HEK293T (cell line): ENCODE data around the gene TAAR2.

Experiments
- ARNT ChIP-seq: fragments of 450-650 bp; IDR thresholded peaks from 2 replicates; pipeline ENCODE4 v1.6.1; 2017; ENCODE audit warnings: mild to moderate bottlenecking
- BHLHE40 ChIP-seq: fragments of 450-650 bp; IDR thresholded peaks from 2 replicates; pipeline ENCODE4 v1.6.1; 2016; ENCODE audit warnings: mild to moderate bottlenecking, moderate library complexity, borderline replicate concordance
- ELF4 ChIP-seq: fragments of 450-650 bp; IDR thresholded peaks from 2 replicates; pipeline ENCODE4 v1.6.1; 2017; ENCODE audit warnings: antibody characterized with exemption
- FOXA1 ChIP-seq: fragments of 450-650 bp; IDR thresholded peaks from 2 replicates; pipeline ENCODE4 v1.6.1; 2016; ENCODE audit warnings: mild to moderate bottlenecking
- FOXK2 ChIP-seq: fragments of 450-650 bp; IDR thresholded peaks from 2 replicates; pipeline ENCODE4 v1.6.1; 2016; ENCODE audit warnings: mild to moderate bottlenecking
- FOXM1 ChIP-seq: fragments of 450-650 bp; IDR thresholded peaks from 2 replicates; pipeline ENCODE4 v1.6.1; 2017; ENCODE audit warnings: mild to moderate bottlenecking, borderline replicate concordance
- HDGF ChIP-seq: fragments of 450-650 bp; IDR thresholded peaks from 2 replicates; pipeline ENCODE4 v1.6.1; 2017; ENCODE audit warnings: antibody characterized with exemption, borderline replicate concordance
- NFRKB ChIP-seq: fragments of 450-650 bp; IDR thresholded peaks from 2 replicates; pipeline ENCODE4 v1.6.1; 2016; ENCODE audit warnings: mild to moderate bottlenecking, moderate library complexity
- SP1 ChIP-seq: fragments of 450-650 bp; IDR thresholded peaks from 2 replicates; pipeline ENCODE4 v1.6.1; 2017
- SUZ12 ChIP-seq: fragments of 450-650 bp; IDR thresholded peaks from 2 replicates; pipeline ENCODE4 v1.6.1; 2016; ENCODE audit warnings: mild to moderate bottlenecking
- TARDBP ChIP-seq: fragments of 450-650 bp; IDR thresholded peaks from 2 replicates; pipeline ENCODE4 v1.6.1; 2016
- ZNF384 ChIP-seq: fragments of 450-650 bp; IDR thresholded peaks from 2 replicates; pipeline ENCODE4 v1.6.1; 2016
- TF ChIP-seq, protein P1 (sequence below): fragments of 450-650 bp; IDR thresholded peaks from 2 replicates; pipeline ENCODE4 v1.6.1; 2016

DNA sequence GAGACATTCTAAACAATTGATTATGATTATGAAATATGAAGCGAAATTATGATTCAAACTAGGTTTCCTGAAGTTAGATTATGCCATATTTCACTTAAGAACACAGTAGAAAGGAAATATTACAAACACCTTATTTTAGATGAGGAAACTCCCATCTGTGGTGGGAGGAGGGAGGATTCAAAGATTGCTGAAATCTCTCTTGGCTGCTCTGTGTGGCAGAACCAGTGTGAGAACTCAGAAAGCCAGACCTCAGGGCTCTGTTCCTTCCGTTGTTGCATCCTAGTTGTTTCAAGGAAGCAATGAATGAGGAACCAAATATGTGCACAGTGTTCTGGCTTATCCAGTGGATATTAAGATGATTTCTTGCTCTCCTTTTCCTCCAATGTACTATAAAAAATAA is 36.7 kb downstream of the TAAR2 start:
- TF ChIP-seq SP1 (no peak), TARDBP (no peak), SUZ12 (no peak), FOXA1 (no peak), ARNT (no peak), ZNF384 (no peak), BHLHE40 (no peak), ELF4 (no peak), FOXM1 (no peak), NFRKB (no peak), FOXK2 (no peak), HDGF (no peak)
- TF ChIP-seq, protein P1, sequence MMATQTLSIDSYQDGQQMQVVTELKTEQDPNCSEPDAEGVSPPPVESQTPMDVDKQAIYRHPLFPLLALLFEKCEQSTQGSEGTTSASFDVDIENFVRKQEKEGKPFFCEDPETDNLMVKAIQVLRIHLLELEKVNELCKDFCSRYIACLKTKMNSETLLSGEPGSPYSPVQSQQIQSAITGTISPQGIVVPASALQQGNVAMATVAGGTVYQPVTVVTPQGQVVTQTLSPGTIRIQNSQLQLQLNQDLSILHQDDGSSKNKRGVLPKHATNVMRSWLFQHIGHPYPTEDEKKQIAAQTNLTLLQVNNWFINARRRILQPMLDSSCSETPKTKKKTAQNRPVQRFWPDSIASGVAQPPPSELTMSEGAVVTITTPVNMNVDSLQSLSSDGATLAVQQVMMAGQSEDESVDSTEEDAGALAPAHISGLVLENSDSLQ, result no peak
